ENCODE data around the gene SCART1.
"Not testable (repeated sequence)": the region's sequence is repeated elsewhere in the genome, so short reads cannot be mapped to it uniquely, and the experiment has no call there.

SCART1 gene

GRCh38 chr10:133453516-133454203 is at the start of gene SCART1:
Gene SCART1 (plus strand): TSS chr10:133453945. CDS start chr10:133453998, 53 bp downstream.
- DNase-seq (ENCODE audit: low spot score), result no peak

- no peak for DNase-seq (ENCODE audit: low spot score)
Measured at GRCh38 chr10:133405272-133405671, 48.5 kb upstream of the SCART1 start.

DNA sequence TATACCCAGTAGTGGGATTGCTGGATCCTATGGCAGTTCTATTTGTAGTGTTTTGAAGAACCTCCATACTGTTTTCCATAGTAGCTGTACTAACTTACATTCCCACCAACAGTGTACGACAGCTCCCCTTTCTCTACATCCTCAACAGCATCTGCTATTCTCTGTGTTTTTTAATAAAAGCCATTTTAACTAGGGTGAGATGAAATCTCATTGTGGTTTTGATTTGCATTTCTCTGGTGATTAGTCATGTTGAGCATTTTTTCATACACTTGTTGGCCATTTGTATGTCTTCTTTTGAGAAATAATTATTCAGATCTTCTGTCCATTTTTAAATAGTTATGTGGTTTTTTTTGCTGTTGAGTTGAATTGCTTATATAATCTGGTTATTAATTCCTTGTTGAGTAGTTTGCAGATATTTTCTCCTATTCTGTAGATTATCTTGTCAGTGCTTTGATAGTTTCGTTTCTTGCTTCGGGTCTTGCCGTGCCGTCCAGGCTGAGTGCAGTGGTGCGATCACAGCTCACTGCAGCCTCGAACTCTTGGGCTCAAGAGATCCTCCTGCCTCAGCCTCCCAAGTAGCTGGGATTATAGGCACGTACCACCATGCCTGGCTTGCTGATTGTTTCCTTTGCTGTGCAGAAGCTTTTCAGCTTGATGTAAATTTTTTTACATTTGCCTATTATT is 47.8 kb upstream of the SCART1 start:
- no peak for DNase-seq (ENCODE audit: low spot score)

DNA sequence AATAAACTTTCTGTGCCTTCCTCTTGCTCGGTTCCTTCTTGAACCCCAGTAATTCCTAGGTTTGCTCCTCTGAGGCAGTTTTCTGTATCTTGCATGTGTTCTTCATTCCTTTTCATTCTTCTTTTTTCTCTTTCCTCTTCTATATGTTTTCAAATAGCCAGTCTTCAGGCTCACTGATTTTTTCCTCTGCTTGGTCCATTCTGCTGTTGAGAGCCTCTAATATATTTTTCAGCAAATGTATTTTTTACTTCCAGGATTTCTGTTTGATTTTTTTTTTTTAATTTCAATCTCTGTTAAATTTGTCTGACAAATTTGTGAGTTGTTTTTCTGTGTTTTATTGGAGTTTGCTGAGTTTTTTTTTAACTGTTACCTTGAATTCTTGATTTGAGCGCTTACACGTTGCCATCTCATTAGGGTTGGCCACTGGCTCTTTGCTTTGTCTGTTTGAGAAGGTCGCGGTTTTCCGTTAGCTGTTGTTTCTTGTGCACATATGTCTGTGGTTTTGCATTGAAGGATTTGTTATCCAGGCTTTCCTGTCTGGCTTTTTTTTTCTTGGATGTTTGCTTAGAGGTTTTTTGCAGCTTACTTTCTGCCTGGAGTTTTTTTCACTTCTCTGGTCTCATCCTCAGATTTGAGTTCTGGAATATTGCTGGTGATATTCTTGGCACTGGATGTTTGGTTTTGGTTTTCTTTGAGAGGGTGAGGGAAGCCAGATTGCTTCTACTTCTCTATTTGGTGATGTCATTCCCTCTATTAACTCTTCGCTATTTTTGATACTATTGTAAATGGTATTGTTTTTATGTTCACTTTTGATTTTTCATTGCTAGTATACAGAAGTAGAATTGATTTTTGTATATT is 42.0 kb upstream of the SCART1 start:
- DNase-seq (ENCODE audit: low spot score), result no peak

GRCh38 chr10:133412381-133412711 is 41.4 kb upstream of the SCART1 start:
- no peak for DNase-seq (ENCODE audit: low spot score)

GRCh38 chr10:133414401-133414800 is 39.3 kb upstream of the SCART1 start:
- DNase-seq (ENCODE audit: low spot score), result not testable (repeated sequence)

GRCh38 chr10:133415752-133416151 is 38.0 kb upstream of the SCART1 start:
- no peak for DNase-seq (ENCODE audit: low spot score)

DNA sequence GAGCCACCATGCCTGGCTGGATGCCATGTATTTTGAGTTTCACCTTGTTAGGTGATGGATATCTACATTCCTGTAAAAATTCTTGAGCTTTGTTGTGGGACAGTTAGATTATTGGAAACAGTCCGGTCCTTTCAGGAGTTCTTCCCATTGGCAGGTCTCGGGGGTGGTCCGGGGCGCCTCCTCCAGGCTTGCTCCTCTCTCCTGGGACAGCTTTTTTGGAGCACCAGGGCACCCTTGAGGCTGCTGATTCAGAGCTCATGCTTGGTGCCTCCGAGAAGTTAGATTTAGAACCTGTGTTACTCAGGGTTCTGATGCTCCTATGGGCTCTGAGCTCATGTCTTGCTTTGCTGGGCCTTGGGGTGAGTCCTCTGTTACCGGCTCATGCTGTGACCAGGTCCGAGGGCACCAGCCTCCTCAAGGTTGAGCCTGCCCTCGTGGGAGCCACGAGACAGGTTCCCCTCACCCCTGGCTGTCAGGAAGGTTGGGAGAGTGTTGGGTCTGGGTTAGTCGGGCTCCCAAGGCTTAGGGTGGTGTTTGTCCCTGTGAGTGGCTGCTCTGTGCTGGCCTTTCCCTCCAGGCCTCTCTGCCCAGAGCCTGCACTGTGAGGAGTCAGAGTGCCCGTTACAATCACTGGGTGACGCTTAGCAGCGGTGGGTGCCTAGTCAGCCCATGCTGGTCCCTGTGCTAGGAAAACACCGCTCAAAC is 35.3 kb upstream of the SCART1 start:
- DNase-seq (ENCODE audit: low spot score), result no peak

DNA sequence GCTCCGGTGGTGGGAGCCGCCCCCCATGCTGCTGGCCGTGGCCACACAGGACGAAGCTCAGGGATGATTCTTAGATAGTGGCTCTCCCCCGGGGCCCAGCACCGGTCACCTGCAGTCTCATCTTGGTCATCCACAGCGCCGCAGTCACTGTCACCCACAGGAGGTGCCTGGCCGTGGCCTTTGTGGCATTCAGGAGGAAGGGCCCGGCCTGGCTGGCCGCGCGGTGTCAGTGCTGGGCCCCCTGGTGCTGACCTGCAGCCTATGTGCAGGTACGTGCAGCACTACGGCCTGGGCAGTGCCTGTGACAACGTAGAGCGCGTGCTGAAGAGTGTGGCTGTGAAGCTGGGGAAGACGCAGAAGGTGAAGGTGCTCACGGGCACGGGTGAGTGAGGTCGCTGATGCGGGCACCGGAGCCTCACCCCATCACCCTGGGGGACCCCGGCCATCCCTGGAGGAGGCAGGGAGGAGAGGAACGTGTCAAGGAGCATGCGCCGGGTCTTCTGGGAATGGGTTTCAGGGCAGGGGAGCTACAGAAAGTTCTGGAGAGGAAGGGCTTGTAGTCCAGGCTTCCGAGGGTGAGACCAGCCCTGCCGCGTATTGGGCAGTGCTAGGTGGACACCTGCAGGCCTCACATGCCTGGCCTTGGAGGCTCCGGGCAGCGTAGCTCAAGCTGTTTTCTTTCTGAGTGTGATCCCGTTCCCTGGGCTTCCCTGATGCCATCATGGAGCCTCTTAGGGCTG is 34.4 kb upstream of the SCART1 start:
- no peak for DNase-seq (ENCODE audit: low spot score)

- DNase-seq (ENCODE audit: low spot score), result no peak
Measured at GRCh38 chr10:133420028-133420427, 33.7 kb upstream of the SCART1 start.

DNA sequence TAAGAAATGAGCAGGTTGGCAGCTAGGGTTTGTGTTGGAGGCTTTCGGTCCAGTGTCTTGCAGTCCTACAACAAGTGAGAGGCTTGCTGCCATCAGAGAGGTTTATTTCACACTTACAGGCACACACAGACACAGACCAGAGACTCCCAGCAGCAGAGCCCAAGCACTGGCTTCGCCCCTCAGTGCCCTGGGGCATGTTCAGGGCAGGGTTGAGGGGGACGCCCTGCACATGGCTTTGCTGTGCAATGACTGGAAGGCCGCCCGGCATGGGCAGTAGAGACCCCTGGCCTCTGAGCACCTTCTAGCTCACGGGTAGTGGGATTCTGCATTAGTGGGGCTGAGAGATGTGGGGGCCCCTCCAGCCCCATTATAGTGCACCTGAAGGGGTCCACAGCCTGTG is 33.2 kb upstream of the SCART1 start:
- no peak for DNase-seq (ENCODE audit: low spot score)

- DNase-seq (ENCODE audit: low spot score), result no peak
Measured at GRCh38 chr10:133421336-133422222, 32.2 kb upstream of the SCART1 start.

- no peak for DNase-seq (ENCODE audit: low spot score)
Measured at GRCh38 chr10:133422223-133422806, 31.4 kb upstream of the SCART1 start.

- no peak for DNase-seq (ENCODE audit: low spot score)
Measured at GRCh38 chr10:133422807-133423771, 30.7 kb upstream of the SCART1 start.

GRCh38 chr10:133424102-133424501 is 29.6 kb upstream of the SCART1 start:
- not testable (repeated sequence) for DNase-seq (ENCODE audit: low spot score)

DNA sequence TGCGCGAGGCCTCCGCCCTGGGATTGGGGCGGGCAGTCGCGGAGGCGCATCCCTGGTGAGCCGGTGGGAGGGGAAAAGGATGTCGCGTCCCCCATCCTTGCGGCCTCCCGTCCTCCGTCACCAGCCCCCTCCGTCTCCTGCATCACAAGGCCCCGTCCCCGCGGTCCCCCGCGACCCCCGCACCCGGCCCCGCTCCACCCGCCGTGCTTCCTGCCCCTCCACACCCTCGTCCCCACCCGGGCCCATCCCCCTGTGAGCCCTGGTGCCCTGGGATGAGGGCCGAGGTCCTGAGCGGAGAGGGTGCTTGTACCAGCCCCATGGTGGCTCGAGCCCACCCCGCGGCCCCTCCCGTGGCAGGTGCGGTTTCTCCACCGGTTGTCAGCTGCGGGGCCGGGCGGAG is 29.1 kb upstream of the SCART1 start, which contains the start of gene SPRN:
Gene SPRN (minus strand): TSS at position 25 of the 400 bp plus-strand sequence. CDS start 944 bp downstream, outside the sequence.
- DNase-seq (ENCODE audit: low spot score), result not testable (repeated sequence)

DNA sequence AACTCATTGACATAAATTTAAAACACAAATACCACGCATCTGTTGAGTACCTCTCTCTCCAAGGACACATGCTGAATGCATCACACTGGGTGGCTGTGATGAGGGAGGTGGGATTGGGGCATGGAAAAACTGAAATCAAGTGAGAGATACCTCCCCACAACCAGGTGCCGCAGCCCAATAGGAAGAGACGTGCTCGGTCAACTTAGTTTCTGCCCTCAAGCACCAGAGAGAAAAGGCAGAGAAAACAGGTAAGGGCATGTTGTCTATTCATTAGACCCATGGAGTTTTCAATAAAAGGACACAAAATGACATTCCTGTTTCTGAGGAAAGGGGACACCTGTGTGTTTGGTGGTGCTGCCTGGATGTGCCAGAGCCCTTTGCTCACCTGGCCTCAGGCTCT is 24.2 kb upstream of the SCART1 start:
- not testable (repeated sequence) for DNase-seq (ENCODE audit: low spot score)

- not testable (repeated sequence) for DNase-seq (ENCODE audit: low spot score)
Measured at GRCh38 chr10:133431888-133432613, 21.7 kb upstream of the SCART1 start.

Data from globus pallidus (tissue), 1 donor.